SJCRH30 (cell line): ENCODE measurements around the gene DPH5. TPM values are rescaled to one million over a fixed set of nuclear protein-coding genes. Genes with fewer than 3 reads are reported as not detected.
A peak's percentile ranks its signal among the peaks of the same experiment; 100 is the strongest.
"Not testable (repeated sequence)": the region's sequence is repeated elsewhere in the genome, so short reads cannot be mapped to it uniquely, and the experiment has no call there.

ENCODE experiments used
- DNase-seq, 2 experiments: peaks; one replicate each; pipeline ENCODE4 v3.0.0-alpha.2; 2015 to 2020
- H3K27ac ChIP-seq: fragments of 250-450 bp; sonication (Bioruptor Pico); 2 replicates; pipeline ENCODE4 v1.5.1; 2020; ENCODE audit warnings: mild to moderate bottlenecking, moderate library complexity
- H3K27me3 ChIP-seq: fragments of 250-450 bp; sonication (Bioruptor Pico); 2 replicates; pipeline ENCODE4 v1.5.1; 2020; ENCODE audit warnings: mild to moderate bottlenecking, moderate library complexity
- H3K36me3 ChIP-seq: fragments of 250-450 bp; sonication (Bioruptor Pico); 2 replicates; pipeline ENCODE4 v1.5.1; 2020; ENCODE audit warnings: mild to moderate bottlenecking, moderate library complexity
- H3K4me1 ChIP-seq: fragments of 250-450 bp; sonication (Bioruptor Pico); 2 replicates; pipeline ENCODE4 v1.5.1; 2020; ENCODE audit warnings: mild to moderate bottlenecking, moderate library complexity
- H3K4me3 ChIP-seq: fragments of 250-450 bp; sonication (Bioruptor Pico); 2 replicates; pipeline ENCODE4 v1.5.1; 2020; ENCODE audit warnings: mild to moderate bottlenecking, moderate library complexity
- H3K9me3 ChIP-seq: fragments of 250-450 bp; sonication (Bioruptor Pico); replicated peaks from 2 replicates; pipeline ENCODE4 v1.5.1; 2020; ENCODE audit warnings: mild to moderate bottlenecking, moderate library complexity
- total RNA-seq: library from RNA; depleted of rRNA; stranded (reverse); fragments of >200 nt; shearing (Covaris generic); gene quantifications from 2 replicates; pipeline ENCODE4 v1.2.3, GENCODE V29; 2014

The DPH5 gene
- total RNA-seq, 1 experiment from 2014 or later, result 41.4 TPM

DNA sequence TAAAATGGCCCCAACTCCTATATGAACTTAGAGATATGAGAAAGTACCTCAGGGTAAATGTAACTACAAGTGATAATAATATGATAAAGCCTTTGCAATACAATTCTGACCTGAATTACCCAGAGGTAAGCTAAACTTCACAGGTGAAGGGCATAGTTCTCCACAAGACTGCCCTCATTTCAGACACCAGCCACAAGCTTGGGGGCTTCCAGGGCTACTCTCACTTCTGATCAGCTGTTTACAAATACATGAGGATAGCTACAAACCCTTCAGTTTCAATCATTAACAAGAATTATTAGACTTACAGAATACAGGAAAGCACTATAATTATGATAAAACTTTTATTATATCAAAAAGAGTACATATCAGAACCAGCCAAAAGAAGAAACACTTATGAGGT, 18.7 kb upstream of the DPH5 start:
- Histone ChIP-seq H3K27me3 (no peaks in the 10 kb centered on the region), H3K27ac (no peak overlapping the region), H3K9me3 (peaks cover 9% of the 10 kb centered on the region; the same call in 1 of the 2 replicates), H3K4me1 (no peaks in the 10 kb centered on the region), H3K36me3 (peaks cover 9% of the 10 kb centered on the region), H3K4me3 (no peak overlapping the region)
- DNase-seq, result no peak

DNA sequence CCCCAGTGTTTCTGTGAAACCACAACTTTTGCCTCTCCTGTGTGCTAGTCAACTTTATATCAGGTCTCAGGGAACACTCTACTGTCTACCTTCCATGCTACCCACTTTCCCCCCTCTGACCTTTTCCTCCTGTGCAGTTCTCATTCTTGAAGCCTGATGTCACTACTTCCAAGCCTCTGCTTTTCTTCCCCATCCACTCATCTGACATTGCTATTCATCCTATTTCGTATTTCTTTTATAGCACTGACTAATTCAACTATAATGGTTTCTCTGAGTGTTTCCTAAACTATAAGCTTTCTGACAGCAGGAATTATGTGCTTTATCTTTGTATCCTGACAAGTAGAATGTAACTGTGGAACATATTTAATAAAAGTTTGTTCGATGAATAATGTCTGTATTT, 18.2 kb upstream of the DPH5 start:
- H3K9me3 ChIP-seq, result peaks cover 9% of the 10 kb centered on the region; the same call in 1 of the 2 replicates
- DNase-seq, result no peak
- peaks cover 9% of the 10 kb centered on the region for H3K36me3 ChIP-seq
- H3K4me3 ChIP-seq, result no peak overlapping the region
- no peaks in the 10 kb centered on the region for H3K4me1 ChIP-seq
- H3K27me3 ChIP-seq, result no peaks in the 10 kb centered on the region
- H3K27ac ChIP-seq, result no peak overlapping the region

DNA sequence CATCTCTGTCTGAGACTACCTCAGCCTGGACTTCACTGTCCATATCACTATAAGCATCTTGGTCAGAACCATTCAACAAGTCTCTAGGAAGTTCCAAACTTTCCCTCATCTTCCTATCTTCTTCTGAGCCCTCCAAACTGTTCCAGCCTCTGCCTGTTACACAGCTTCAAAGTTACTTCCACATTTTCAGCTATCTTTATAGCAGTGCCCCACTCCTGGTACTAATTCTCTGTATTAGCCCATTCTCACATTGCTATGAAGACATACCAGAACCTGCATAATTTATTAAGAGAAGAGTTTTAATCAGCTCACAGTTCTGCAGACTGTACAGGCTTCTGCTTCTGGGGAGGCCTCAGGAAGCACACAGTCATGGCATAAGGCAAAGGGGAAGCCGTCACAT, 15.7 kb upstream of the DPH5 start:
- Histone ChIP-seq H3K27ac (no peak overlapping the region), H3K9me3 (peaks cover 9% of the 10 kb centered on the region; the same call in 1 of the 2 replicates), H3K4me1 (no peaks in the 10 kb centered on the region), H3K36me3 (peaks cover 9% of the 10 kb centered on the region), H3K27me3 (no peaks in the 10 kb centered on the region), H3K4me3 (no peak overlapping the region)
- no peak for DNase-seq

DNA sequence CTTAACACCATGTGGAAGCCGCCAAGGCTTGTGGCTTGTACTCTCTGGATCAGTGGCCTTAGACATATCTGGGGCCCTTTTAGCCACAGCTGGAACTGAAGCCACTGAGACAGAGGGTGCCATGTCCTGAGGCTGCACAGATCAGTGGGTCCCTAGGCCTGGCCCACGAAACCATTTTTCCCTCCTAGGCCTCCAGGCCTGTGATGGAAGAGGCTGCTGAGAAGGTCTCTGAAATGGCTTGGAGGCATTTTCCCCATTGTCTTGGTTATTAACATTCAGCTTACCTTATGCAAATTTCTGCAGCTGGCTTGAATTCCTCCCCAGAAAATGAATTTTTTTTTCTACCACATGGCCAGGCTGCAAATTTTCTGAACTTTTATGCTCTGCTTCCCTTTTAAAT, 15.1 kb upstream of the DPH5 start:
- H3K36me3 ChIP-seq, result peaks cover 6% of the 10 kb centered on the region; the same call in 1 of the 2 replicates
- no peak overlapping the region for H3K27ac ChIP-seq
- no peak for DNase-seq
- no peaks in the 10 kb centered on the region for H3K27me3 ChIP-seq
- H3K4me3 ChIP-seq, result no peak overlapping the region
- H3K9me3 ChIP-seq, result peaks cover 9% of the 10 kb centered on the region; the same call in 1 of the 2 replicates
- H3K4me1 ChIP-seq, result no peaks in the 10 kb centered on the region

DNA sequence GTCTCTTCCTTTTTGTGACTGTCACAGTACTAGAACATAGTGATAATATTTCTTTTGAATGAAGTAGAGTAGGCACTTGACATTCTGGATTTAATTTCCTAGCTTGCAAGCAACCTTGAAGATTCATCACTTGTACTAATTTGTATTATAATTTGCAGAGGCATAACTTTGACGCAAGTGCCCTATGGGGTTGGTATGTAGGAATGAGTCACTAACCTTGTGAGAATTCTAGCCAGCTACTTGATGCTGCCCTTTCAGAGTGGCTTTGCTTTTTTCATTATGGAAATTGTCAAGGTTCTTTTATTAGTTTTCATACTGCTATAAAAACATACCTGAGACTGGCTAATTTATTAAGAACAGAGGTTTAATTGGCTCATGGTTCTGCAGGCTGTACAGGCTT, 13.7 kb upstream of the DPH5 start:
- H3K27me3 ChIP-seq, result no peaks in the 10 kb centered on the region
- no peaks in the 10 kb centered on the region for H3K4me1 ChIP-seq
- no peak for DNase-seq
- H3K4me3 ChIP-seq, result no peak overlapping the region
- H3K27ac ChIP-seq, result no peak overlapping the region
- H3K9me3 ChIP-seq, result peaks cover 9% of the 10 kb centered on the region; the same call in 1 of the 2 replicates
- no peaks in the 10 kb centered on the region for H3K36me3 ChIP-seq

DNA sequence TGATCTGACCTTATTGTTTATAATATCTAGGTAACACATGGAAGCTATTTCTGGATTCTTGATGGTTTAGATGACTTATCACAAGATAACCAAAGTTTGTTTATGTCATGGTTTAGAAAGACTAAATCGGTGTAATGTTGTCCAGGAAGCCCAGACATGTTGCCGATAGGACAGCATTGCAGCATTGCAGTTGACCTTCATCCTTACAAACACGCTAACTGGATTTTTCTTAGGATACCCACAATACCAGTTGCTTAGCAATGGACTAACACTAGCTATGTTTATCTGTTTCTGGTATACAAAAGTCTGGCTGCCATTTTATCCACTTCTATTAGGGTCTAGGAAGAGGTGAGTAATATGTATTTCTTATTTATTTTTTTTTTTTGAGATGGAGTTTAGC, 11.7 kb upstream of the DPH5 start:
- no peak overlapping the region for H3K4me3 ChIP-seq
- H3K9me3 ChIP-seq, result peaks cover 9% of the 10 kb centered on the region; the same call in 1 of the 2 replicates
- H3K27ac ChIP-seq, result no peak overlapping the region
- H3K4me1 ChIP-seq, result no peaks in the 10 kb centered on the region
- no peaks in the 10 kb centered on the region for H3K27me3 ChIP-seq
- no peak for DNase-seq
- H3K36me3 ChIP-seq, result no peaks in the 10 kb centered on the region

DNA sequence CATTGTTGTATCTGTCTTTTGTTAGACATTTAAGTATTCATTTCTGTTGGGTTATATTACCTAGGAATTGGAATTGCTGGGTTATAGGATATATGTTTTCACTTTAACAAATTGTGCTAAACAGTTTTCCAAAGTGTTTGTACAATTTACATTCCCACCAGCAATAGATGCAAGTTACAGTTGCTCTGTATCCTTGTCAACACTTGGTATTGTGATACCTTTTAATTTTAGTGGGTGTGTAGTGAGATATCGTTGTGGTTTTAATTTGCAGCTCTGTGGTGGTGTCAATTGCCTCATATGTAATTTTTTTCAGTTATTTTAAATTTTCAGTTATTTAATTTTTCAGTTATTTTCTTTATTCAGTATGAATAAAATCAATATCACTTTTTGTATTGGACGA, 7.4 kb upstream of the DPH5 start:
- H3K4me1 ChIP-seq, result no peaks in the 10 kb centered on the region
- H3K9me3 ChIP-seq, result no peaks in the 10 kb centered on the region
- no peak overlapping the region for H3K27ac ChIP-seq
- H3K36me3 ChIP-seq, result no peaks in the 10 kb centered on the region
- no peaks in the 10 kb centered on the region for H3K27me3 ChIP-seq
- DNase-seq, result no peak
- H3K4me3 ChIP-seq, result no peak overlapping the region

DNA sequence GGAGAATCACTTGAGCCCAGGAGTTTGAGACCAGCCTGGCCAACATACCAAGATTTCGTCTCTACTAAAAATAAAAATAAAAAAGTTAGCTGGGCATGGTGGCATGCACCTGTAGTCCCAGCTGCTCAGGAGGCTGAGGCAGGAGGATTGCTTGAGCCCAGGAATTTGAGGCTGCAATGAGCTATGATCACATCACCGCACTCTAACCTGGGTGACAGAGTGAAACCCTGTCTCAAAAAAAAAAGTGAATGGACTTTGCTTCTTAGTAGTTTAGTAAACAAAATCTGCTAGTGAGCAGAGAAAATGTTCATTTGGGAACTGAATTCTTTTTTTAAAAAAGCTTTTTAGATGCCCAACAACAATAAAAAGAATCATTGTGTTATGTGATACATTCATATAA, 6.5 kb upstream of the DPH5 start:
- not testable (repeated sequence) for H3K36me3 ChIP-seq, H3K27ac ChIP-seq, H3K27me3 ChIP-seq, H3K9me3 ChIP-seq, H3K4me1 ChIP-seq, DNase-seq, H3K4me3 ChIP-seq

DNA sequence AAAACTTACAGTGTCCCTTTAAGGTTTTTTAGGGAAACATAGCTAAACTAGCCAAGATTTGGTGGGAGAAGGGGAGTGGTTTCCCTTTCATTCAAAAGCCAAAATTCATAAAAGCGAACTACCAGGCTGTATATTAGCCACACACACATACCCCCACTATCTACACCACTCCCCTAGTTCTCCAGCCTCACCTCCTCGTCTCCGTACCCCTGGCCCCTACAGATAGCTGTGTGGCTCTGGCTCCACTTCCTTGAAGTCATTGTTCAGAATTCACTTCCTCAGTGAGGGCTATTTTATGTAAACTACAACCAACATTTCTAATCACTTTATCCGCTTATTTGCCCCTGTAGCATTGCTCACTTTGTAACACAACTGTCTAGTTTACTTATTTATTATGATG, 5.3 kb upstream of the DPH5 start:
- H3K27me3 ChIP-seq, result no peaks in the 10 kb centered on the region
- DNase-seq, result no peak
- no peaks in the 10 kb centered on the region for H3K36me3 ChIP-seq
- no peaks in the 10 kb centered on the region for H3K9me3 ChIP-seq
- H3K27ac ChIP-seq, result no peak overlapping the region
- H3K4me3 ChIP-seq, result no peak overlapping the region
- peaks cover 5% of the 10 kb centered on the region for H3K4me1 ChIP-seq

DNA sequence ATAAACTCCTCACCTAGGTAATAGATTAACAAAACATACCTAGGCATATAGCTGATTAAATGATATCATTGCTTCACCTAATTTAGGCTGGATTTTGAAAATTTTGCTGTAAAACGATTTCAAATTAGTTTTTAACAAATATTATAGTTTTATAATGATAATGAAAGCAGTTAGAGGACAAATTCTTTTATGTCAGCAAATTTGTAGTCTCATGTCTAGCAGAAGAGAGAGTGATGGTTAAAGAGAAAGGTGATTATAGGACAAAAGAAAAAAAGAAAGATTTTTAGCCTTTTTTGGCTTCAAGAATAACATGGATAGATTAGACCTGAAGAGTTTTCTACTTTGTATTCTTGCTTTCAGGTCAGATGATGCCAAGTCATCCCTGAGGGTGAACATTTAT, 3.6 kb upstream of the DPH5 start:
- H3K4me1 ChIP-seq, result peaks cover 7% of the 10 kb centered on the region
- no peaks in the 10 kb centered on the region for H3K36me3 ChIP-seq

DNA sequence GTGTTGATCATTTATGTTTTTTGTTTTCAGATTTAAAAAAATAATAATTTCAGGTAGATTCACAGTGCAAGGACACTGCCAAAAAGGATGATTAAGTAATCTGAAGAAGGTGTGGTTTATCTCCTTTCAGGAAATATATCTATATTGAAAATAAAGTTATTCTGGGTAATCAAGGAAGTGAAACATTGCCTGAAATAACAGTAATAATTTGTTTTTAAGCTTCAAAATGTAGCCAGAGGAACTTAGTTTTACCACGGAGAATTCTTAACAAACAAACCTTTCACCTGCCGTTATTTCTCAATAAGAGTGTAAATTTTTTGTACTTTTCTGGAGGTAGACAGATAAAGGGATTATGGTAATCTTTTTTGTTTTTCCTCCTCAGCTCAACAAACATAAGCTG, 2.9 kb upstream of the DPH5 start:
- H3K27me3 ChIP-seq, result no peaks in the 10 kb centered on the region
- H3K27ac ChIP-seq, result no peak overlapping the region
- H3K4me1 ChIP-seq, result peaks cover 7% of the 10 kb centered on the region
- H3K9me3 ChIP-seq, result no peaks in the 10 kb centered on the region
- no peak overlapping the region for H3K4me3 ChIP-seq
- H3K36me3 ChIP-seq, result 0 out of 2 replicates have a peak, but pooled peaks cover 5% of the 10 kb centered on the region
- DNase-seq, result no peak

More for the DNA sequence above, 3.6 kb upstream of the DPH5 start:
- Histone ChIP-seq H3K4me3 (no peak overlapping the region), H3K9me3 (no peaks in the 10 kb centered on the region), H3K27ac (no peak overlapping the region), H3K27me3 (no peaks in the 10 kb centered on the region)
- no peak for DNase-seq

DNA sequence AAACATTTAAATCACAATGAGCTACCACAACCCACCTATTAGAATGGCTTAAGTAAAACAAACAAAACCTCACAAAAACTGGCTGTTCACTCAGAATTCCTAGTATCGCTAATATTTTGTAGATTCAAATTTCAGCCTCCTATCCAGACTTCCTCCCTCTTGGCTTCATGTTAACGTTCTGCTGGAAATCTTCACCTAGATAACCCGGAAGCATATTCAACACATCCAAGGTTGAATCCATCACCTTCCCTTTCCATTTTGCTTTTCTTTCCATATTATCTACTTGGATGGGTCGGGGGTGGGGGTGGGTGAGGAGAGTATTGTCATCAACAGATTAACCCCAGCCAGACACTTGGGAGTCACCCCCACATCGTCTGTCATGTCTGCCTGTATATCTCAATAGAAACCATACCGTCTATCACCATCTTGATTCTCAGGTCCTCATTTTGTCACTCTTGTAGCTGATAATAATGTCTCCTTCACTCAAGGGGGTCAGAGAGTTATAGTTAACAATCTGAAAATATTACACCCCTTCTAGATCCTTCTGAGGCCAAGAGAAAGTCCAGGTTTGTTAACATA, 1.7 kb upstream of the DPH5 start:
- Histone ChIP-seq H3K27me3 (no peaks in the 10 kb centered on the region), H3K9me3 (no peaks in the 10 kb centered on the region), H3K27ac (no peak overlapping the region), H3K4me1 (peaks cover 7% of the 10 kb centered on the region), H3K4me3 (no peak overlapping the region), H3K36me3 (peaks cover 5% of the 10 kb centered on the region; the same call in 1 of the 2 replicates)
- no peak for DNase-seq

DNA sequence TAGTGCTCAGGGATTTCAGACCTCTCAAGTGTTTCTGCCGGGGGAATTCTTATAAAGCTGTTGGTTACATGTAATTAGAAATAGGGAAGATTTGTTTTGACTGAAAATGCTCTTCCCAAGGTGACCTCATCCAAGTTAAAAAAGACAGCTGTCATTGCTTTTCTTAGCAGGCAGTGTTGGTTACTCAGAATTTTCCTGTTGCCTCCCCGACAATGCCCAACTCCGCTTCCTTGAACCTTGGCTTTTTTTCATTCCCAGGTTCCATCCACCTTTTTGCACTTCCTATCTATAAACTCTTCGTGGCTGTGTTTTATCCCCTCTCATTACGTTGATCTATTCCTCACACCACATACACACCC, 825 bp upstream of the DPH5 start:
- Histone ChIP-seq H3K4me1 (peaks cover 10% of the 10 kb centered on the region), H3K4me3 (peak overlapping the region; percentile 68), H3K27me3 (no peaks in the 10 kb centered on the region), H3K27ac (peak overlapping the region; percentile 89), H3K9me3 (no peaks in the 10 kb centered on the region), H3K36me3 (peaks cover 5% of the 10 kb centered on the region; the same call in 1 of the 2 replicates)
- DNase-seq, result peak; percentile 25 to 61

DNA sequence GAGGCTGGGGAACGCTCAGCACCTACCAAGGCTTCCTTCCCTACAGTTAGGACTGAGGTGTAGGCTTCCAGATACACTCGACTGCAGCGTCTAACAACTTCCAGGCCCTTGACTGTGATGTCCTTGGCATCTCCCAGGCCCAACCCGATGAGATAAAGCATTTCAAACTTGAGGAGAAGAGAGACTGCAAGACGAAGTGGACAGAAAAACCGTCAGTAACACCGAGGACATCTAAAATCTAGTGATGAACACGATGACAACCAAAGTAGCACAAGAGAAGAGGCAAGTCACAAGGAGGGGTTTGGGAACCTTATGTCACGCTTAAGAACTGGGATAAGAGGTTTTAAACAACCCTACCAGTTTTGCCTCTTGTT, 314 bp downstream of the DPH5 start:
- Histone ChIP-seq H3K4me1 (peaks cover 10% of the 10 kb centered on the region), H3K27me3 (no peaks in the 10 kb centered on the region), H3K27ac (peak overlapping the region; percentile 89), H3K4me3 (peak overlapping the region; percentile 68), H3K9me3 (no peaks in the 10 kb centered on the region), H3K36me3 (peaks cover 5% of the 10 kb centered on the region; the same call in 1 of the 2 replicates)
- DNase-seq, result peak in 1 of 2 experiments; percentile 22

DNA sequence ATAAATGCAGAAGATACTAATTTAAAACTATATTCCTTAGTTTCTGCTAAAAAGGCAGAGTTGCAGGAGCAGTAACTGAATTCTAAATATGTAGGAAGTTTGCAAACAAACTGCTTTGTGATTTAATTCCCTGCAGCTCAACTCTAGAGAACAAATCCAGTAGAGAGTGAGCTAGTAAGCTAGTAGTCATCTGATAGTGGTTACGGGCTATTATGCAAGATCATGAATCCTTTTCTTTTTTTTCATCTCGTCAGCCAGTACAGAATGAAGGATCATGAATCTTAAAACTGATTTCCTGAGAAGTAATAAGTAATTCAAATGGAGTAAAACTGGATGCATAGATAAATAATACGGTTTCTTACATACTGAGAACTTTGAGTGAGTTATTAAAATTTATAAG, 3.3 kb downstream of the DPH5 start:
- no peaks in the 10 kb centered on the region for H3K27me3 ChIP-seq
- H3K4me1 ChIP-seq, result peaks cover 10% of the 10 kb centered on the region
- no peak for DNase-seq
- H3K36me3 ChIP-seq, result peaks cover 21% of the 10 kb centered on the region
- no peak overlapping the region for H3K27ac ChIP-seq
- H3K9me3 ChIP-seq, result no peaks in the 10 kb centered on the region
- H3K4me3 ChIP-seq, result no peak overlapping the region

DNA sequence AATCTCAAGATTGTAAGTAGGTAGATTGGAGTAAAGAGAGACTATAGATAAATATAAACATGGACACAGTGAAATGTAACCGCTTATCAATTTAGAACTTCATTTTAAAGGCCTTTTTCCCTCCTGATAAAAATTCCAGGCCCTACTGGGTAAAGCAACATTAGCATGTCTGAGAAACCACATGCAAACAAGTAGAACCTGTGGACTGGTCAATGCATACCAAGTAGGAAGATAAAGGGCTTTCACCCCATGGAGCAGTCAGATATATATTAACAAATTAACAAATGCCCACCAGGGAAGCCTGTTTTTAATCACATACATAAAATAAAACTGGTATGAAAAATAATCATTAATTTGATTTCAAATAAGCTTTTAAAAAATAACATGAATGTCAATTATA, 8.1 kb downstream of the DPH5 start:
- Histone ChIP-seq H3K4me3 (no peak overlapping the region), H3K4me1 (0 out of 2 replicates have a peak, but pooled peaks cover 2% of the 10 kb centered on the region), H3K9me3 (no peaks in the 10 kb centered on the region), H3K27ac (no peak overlapping the region), H3K27me3 (no peaks in the 10 kb centered on the region), H3K36me3 (peaks cover 25% of the 10 kb centered on the region)
- no peak for DNase-seq
